Ishikawa (cell line): Measurements from ENCODE around the gene RASA4B.
"Not testable (repeated sequence)": the region's sequence is repeated elsewhere in the genome, so short reads cannot be mapped to it uniquely, and the experiment has no call there.

Source experiments
- CEBPB ChIP-seq: IDR thresholded peaks from 2 replicates; pipeline ENCODE4 v1.6.1; 2012
- CREB1 ChIP-seq: IDR thresholded peaks from 2 replicates; pipeline ENCODE4 v1.6.1; 2012; ENCODE audit warnings: low read depth
- EGR1 ChIP-seq: IDR thresholded peaks from 2 replicates; pipeline ENCODE4 v1.6.1; 2012
- EP300 ChIP-seq: IDR thresholded peaks from 2 replicates; pipeline ENCODE4 v1.6.1; 2012; ENCODE audit warnings: borderline replicate concordance
- FOXM1 ChIP-seq: IDR thresholded peaks from 2 replicates; pipeline ENCODE4 v1.6.1; 2012; ENCODE audit warnings: low read depth, borderline replicate concordance
- NFIC ChIP-seq: IDR thresholded peaks from 2 replicates; pipeline ENCODE4 v1.6.1; 2012
- RAD21 ChIP-seq: IDR thresholded peaks from 2 replicates; pipeline ENCODE4 v1.6.1; 2012; ENCODE audit warnings: low read depth
- TAF1 ChIP-seq: IDR thresholded peaks from 2 replicates; pipeline ENCODE4 v1.6.1; 2012; ENCODE audit warnings: low read depth, mild to moderate bottlenecking
- TCF12 ChIP-seq: IDR thresholded peaks from 2 replicates; pipeline ENCODE4 v1.6.1; 2012; ENCODE audit warnings: low read depth
- TEAD4 ChIP-seq: IDR thresholded peaks from 2 replicates; pipeline ENCODE4 v1.6.1; 2012
- YY1 ChIP-seq: IDR thresholded peaks from 2 replicates; pipeline ENCODE4 v1.6.1; 2012; ENCODE audit warnings: low read depth
- ZBTB7A ChIP-seq: IDR thresholded peaks from 2 replicates; pipeline ENCODE4 v1.6.1; 2012; ENCODE audit warnings: low read depth
- TF ChIP-seq, protein P1 (sequence below): IDR thresholded peaks from 2 replicates; pipeline ENCODE4 v1.6.1; 2012
- TF ChIP-seq, protein P2 (sequence below): IDR thresholded peaks from 2 replicates; pipeline ENCODE4 v1.6.1; 2012; ENCODE audit warnings: low read depth, mild to moderate bottlenecking
- TF ChIP-seq, protein P3 (sequence below): IDR thresholded peaks from 2 replicates; pipeline ENCODE4 v1.6.1; 2012

Gene RASA4B

DNA sequence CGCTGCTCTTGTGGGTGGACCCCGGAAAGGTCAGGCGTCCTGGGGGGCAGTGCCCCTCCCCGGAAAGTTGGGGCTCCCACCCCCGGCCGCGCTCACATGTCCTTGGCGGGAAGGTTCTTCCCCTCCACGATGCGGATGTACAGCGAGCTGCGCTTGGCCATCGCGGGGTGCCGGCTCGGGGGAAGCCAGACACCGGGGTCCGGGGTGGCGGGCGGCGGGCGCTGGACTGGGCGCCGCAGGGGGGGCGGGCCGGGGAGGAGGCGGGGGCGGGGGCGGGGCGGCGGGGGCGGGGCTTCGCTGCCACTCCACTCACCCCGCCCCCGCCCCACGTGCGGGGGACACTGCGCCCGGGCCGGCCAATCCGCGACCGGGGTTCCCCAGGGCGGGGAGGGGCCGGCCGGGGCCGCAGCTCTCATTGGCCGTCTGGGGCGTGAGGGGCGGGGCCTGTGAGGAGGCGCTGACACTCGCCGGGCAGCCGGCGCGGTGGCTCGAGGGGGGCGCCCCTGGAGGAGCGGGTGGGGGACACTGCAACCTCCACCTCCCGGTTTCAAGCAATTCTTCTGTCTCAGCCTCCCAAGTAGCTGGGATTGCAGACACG is at the start of gene RASA4B:
RASA4B (minus strand) TSS at position 228 of the 598 bp plus-strand sequence; CDS start at position 161, 67 bp downstream.
- TF ChIP-seq, protein P1, sequence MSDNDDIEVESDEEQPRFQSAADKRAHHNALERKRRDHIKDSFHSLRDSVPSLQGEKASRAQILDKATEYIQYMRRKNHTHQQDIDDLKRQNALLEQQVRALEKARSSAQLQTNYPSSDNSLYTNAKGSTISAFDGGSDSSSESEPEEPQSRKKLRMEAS = not testable (repeated sequence)
- TF ChIP-seq FOXM1, NFIC: not testable (repeated sequence)

DNA sequence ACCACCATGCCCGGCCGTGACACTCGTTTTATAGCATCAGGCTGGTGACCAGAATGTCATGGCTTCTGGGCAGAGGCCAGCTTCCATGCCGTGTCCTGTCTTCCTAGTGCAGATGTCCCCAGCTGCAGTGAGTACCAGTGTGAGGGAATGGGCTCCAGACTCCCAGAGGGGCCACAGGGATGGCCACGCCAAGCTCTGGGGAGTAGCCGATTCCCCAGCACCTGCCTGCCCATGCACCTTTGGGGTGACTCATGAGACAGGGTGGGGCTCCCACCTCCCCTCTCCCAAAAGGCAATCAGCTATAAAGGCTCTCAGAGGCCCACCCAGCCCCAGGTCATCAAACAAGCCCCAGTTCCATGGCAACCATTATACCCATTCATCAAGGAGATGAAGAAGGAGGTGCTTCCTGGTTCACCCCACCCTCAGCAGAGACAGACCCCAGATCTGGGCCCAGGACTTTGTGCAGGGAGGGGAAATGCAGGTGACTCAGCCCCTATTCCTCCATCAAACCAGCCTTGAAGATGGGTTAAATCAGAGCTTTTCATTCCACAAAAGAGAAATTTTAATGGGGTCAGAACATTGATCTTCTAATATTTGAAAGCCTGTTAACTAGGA is 33.3 kb upstream of the RASA4B start, which contains the start of gene SPDYE2:
SPDYE2 (plus strand) TSS at position 419 of the 615 bp plus-strand sequence. CDS start 2,030 bp downstream, outside the sequence.
- TF ChIP-seq EP300, YY1: not testable (repeated sequence)
- TF ChIP-seq, protein P2, sequence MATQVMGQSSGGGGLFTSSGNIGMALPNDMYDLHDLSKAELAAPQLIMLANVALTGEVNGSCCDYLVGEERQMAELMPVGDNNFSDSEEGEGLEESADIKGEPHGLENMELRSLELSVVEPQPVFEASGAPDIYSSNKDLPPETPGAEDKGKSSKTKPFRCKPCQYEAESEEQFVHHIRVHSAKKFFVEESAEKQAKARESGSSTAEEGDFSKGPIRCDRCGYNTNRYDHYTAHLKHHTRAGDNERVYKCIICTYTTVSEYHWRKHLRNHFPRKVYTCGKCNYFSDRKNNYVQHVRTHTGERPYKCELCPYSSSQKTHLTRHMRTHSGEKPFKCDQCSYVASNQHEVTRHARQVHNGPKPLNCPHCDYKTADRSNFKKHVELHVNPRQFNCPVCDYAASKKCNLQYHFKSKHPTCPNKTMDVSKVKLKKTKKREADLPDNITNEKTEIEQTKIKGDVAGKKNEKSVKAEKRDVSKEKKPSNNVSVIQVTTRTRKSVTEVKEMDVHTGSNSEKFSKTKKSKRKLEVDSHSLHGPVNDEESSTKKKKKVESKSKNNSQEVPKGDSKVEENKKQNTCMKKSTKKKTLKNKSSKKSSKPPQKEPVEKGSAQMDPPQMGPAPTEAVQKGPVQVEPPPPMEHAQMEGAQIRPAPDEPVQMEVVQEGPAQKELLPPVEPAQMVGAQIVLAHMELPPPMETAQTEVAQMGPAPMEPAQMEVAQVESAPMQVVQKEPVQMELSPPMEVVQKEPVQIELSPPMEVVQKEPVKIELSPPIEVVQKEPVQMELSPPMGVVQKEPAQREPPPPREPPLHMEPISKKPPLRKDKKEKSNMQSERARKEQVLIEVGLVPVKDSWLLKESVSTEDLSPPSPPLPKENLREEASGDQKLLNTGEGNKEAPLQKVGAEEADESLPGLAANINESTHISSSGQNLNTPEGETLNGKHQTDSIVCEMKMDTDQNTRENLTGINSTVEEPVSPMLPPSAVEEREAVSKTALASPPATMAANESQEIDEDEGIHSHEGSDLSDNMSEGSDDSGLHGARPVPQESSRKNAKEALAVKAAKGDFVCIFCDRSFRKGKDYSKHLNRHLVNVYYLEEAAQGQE = not testable (repeated sequence)

DNA sequence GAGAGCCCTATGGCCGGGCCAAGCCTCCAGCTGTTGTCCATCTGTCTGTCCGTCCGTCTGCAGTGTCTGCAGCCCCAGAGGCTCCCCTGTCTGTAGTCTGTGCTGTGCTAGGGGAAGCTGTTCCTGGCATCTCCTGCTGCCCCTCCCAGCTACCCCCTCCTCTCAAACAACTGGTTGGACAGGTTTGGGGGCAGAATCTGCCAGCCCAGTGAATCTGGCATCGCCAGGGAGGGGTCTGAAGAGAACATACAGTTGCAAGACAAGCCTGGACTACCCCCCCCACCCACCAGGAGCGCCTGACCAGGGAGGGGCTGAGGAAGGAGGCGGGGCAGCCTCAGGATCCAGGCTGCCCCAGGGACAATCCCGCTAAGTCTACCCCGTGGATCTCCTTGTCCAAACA is 26.0 kb upstream of the RASA4B start, which contains the start of gene UPK3BL2:
UPK3BL2 (minus strand) TSS at position 101 of the 400 bp plus-strand sequence; CDS start at position 41, 60 bp downstream.
- not testable (repeated sequence) for TF ChIP-seq EGR1, TCF12, EP300

DNA sequence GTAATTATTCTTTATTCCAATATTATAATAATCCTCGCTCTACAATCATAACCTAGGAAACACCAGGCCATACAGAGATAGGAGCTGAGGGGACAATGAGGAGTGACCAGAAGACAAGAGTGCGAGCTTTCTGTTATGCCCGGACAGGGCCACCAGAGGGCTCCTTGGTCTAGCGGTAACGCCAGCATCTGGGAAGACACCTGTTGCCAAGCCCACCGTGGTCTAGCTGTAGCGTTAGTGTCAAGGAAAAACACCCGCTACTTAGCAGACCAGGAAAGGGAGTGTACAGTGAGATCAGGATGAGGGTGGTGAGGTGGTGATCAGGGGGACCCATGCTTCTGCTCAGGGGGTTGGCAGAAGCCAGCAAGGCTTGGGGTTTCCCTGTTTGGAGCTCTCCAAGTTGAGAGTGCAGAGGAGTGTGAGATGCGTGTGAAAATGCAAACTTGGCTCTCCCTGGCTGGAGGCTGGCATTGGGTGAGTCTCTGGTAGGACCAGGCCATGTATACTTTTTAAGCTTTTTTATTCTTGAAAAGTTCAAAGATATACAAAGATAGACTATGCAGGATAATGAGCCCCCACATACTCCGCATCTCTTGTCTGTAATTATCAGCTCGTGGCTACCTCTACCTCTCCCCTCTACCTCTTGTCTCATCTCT is 37.5 kb downstream of the RASA4B start:
- peak; percentile 43; the same call in 1 of the 2 replicates for TF ChIP-seq RAD21

DNA sequence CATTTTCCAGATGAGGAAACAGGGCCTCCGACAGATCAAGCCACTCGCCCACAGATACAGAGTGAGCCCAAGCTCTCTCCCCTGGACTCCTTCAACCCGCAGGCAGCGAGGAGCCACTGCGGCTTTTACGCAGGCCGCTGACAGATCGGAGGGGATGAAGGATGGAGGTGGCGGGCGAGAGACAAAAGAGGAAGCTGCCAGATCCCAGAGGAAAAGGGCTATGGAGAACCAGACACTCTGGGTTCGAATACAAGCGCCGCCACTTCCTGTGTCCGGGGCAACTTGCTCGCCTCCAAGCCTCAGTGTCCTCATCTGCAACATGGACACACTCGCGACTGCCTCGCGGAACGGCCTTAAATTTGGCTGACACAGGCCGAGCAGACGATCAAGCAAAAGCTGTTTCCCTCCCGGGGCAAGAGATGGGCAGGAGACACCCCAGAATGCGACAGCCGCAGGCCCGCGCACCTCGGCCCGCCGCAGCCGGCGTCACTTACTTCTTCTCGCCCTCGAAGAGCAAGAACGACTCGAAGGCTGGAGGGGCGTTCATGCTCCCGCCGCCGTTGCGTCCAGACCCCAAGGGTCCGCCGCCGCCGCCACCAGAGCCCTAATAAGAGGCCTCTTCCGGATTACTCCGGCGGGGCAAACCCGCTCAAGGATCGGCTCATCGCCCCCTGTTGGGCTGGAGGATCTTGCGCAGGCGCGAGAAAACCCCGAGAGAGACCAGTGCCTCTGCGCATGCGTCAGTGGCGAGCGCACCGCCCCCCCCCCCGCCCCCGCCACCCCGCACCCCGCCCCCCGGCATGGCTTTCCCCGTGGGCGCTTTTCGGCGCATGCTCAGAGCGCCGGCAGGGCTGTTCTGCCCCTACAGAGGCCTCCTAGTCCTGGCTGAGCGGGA is 39.0 kb downstream of the RASA4B start, which contains the start of gene POLR2J:
POLR2J (minus strand) TSS at position 609 of the 895 bp plus-strand sequence; CDS start at position 547, 62 bp downstream.
- TF ChIP-seq TAF1 = peak; percentile 62; the same call in 1 of the 2 replicates

DNA sequence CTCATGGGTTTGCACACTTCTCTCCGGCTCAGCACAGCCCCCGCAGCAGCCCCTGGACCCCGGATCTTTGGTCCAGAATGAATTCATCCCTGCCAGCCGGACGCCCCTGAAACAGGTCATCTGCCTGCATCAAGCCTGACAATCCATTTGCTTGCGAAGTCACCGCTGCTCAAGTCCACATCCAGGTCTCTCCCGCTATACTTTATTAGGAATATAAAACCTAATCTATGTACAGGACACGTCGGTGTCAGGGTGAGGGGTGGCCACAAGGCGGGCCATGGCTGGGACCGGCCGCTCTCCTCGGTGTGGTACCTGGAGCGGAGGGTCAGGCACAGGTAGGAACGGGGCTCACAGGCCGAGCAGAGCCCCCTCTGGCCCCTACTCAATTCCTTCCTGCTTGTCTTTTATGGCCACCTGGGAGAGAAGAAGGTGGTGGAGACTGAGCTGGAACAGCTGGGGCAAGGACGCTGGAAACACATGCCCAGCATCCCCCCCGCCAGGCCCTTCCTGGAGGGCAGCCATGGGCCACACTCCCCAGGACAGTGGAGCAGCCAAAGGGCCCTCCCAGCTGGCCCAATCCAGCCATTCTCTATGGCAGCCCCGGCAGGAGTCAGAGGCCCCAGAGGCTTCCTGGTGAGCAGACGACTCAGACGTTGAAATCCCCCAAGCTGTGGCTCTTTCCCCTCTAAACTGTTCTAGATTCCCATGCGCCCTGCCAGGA is 44.1 kb downstream of the RASA4B start:
- TF ChIP-seq EGR1 = no peak
- TF ChIP-seq TAF1 = no peak
- TF ChIP-seq ZBTB7A = no peak
- TF ChIP-seq YY1 = no peak
- no peak for TF ChIP-seq CREB1
- no peak for TF ChIP-seq NFIC
- TF ChIP-seq TEAD4 = no peak
- TF ChIP-seq TCF12 = no peak
- TF ChIP-seq, protein P3, sequence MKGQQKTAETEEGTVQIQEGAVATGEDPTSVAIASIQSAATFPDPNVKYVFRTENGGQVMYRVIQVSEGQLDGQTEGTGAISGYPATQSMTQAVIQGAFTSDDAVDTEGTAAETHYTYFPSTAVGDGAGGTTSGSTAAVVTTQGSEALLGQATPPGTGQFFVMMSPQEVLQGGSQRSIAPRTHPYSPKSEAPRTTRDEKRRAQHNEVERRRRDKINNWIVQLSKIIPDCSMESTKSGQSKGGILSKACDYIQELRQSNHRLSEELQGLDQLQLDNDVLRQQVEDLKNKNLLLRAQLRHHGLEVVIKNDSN = no peak

DNA sequence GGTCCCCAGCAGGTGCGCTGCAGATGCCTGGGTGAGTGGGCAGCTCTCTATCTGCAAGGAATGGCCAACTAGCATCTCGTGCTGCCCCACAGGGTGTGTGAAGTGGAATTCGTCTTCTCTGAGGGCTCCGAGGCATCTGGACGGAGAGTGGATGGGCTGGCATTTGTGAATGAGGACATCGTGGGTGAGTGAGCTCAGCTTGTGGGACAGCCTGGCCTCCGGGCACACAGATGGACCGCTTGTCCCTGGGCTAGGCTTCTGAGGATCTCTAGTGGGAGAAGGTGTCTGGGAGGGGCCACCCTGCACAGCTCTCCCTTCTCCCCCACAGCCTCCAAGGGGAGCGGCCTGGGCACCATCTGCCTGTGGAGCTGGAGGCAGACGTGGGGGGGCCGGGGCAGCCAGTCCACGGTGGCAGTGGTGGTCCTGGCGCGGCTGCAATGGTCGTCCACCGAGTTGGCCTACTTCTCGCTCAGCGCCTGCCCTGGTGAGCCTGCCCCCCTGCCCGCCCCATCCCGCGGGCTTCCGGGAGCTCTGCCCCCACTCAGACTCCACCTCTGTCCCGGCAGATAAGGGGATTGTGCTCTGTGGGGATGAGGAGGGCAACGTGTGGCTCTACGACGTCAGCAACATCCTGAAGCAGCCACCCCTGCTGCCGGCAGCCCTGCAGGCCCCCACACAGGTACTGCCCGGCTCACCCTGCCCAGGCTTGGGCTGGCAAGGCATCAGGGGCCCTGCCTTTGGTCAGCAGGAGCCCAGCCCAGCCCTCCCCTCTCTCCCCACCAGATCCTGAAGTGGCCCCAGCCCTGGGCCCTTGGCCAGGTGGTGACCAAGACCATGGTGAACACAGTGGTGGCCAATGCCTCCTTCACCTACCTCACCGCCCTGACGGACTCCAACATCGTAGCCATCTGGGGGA is 45.2 kb downstream of the RASA4B start:
- no peak for TF ChIP-seq CEBPB
- TF ChIP-seq, protein P2 = no peak
- TF ChIP-seq NFIC = no peak
- TF ChIP-seq ZBTB7A = no peak
- no peak for TF ChIP-seq TEAD4
- TF ChIP-seq, protein P1 = no peak
- TF ChIP-seq CREB1 = no peak
- TF ChIP-seq TCF12 = no peak
- TF ChIP-seq YY1 = no peak
- TF ChIP-seq RAD21 = no peak
- TF ChIP-seq, protein P3 = no peak
- no peak for TF ChIP-seq EGR1
- no peak for TF ChIP-seq FOXM1
- no peak for TF ChIP-seq TAF1
- no peak for TF ChIP-seq EP300
